Measurements from ENCODE around the gene ANKMY1.

- TF ChIP-seq, protein P1, sequence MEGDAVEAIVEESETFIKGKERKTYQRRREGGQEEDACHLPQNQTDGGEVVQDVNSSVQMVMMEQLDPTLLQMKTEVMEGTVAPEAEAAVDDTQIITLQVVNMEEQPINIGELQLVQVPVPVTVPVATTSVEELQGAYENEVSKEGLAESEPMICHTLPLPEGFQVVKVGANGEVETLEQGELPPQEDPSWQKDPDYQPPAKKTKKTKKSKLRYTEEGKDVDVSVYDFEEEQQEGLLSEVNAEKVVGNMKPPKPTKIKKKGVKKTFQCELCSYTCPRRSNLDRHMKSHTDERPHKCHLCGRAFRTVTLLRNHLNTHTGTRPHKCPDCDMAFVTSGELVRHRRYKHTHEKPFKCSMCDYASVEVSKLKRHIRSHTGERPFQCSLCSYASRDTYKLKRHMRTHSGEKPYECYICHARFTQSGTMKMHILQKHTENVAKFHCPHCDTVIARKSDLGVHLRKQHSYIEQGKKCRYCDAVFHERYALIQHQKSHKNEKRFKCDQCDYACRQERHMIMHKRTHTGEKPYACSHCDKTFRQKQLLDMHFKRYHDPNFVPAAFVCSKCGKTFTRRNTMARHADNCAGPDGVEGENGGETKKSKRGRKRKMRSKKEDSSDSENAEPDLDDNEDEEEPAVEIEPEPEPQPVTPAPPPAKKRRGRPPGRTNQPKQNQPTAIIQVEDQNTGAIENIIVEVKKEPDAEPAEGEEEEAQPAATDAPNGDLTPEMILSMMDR (IDR thresholded peaks at IDR 0.05), result no peak
- no peak for TF ChIP-seq POLR2A (IDR thresholded peaks at IDR 0.05)
- no peak for TF ChIP-seq POLR2AphosphoS5 (IDR thresholded peaks at IDR 0.05; ENCODE audit: insufficient read depth in 1 of 2, low read depth in 1 of 2)
Observed at GRCh38 chr2:240467659-240468302, 90.0 kb downstream of the ANKMY1 start.

Data from vagina (tissue), 2 donors.